ENCODE measurements around the gene ADD1. TPM values are rescaled to one million over a fixed set of nuclear protein-coding genes. Genes with fewer than 3 reads are reported as not detected.
"Not testable (repeated sequence)": the region's sequence is repeated elsewhere in the genome, so short reads cannot be mapped to it uniquely, and the experiment has no call there.

ADD1 gene
- total RNA-seq, 1 experiment from 2014 or later: 62.5 TPM

- peaks cover 11% of the 10 kb centered on the region; the same call in 1 of the 2 replicates for H3K36me3 ChIP-seq
- no peaks in the 10 kb centered on the region for H3K27me3 ChIP-seq
- H3K9me3 ChIP-seq: no peaks in the 10 kb centered on the region
- peak; percentile 87 for DNase-seq
- H3K4me3 ChIP-seq: peak overlapping the region; percentile 75
These were observed 91.4 kb downstream of the ADD1 start for GRCh38 chr4:2934813-2935761.

- no peaks in the 10 kb centered on the region for H3K9me3 ChIP-seq
- H3K27me3 ChIP-seq: no peaks in the 10 kb centered on the region
- peak; percentile 52 for DNase-seq
- peaks cover 11% of the 10 kb centered on the region; the same call in 1 of the 2 replicates for H3K36me3 ChIP-seq
- peak overlapping the region; percentile 75 for H3K4me3 ChIP-seq
These were observed 92.4 kb downstream of the ADD1 start for GRCh38 chr4:2935762-2936743.

GRCh38 chr4:2936773-2937145 lies 93.1 kb downstream of the ADD1 start:
- Histone ChIP-seq H3K9me3 (no peaks in the 10 kb centered on the region), H3K27me3 (no peaks in the 10 kb centered on the region), H3K4me3 (no peak overlapping the region), H3K36me3 (peaks cover 16% of the 10 kb centered on the region)
- peak; percentile 37 for DNase-seq

GRCh38 chr4:2937146-2937857 lies 93.7 kb downstream of the ADD1 start:
- Histone ChIP-seq H3K27me3 (no peaks in the 10 kb centered on the region), H3K4me3 (no peak overlapping the region), H3K9me3 (no peaks in the 10 kb centered on the region), H3K36me3 (peaks cover 18% of the 10 kb centered on the region)
- no peak for DNase-seq

- peaks cover 18% of the 10 kb centered on the region for H3K36me3 ChIP-seq
- DNase-seq: no peak
- H3K27me3 ChIP-seq: no peaks in the 10 kb centered on the region
These were observed 94.3 kb downstream of the ADD1 start for GRCh38 chr4:2937986-2938385.

GRCh38 chr4:2938411-2938810 lies 94.8 kb downstream of the ADD1 start:
- not testable (repeated sequence) for H3K4me3 ChIP-seq, H3K27me3 ChIP-seq, H3K9me3 ChIP-seq, DNase-seq
- peaks cover 15% of the 10 kb centered on the region for H3K36me3 ChIP-seq

More at GRCh38 chr4:2937986-2938385, 94.3 kb downstream of the ADD1 start:
- H3K4me3 ChIP-seq: no peak overlapping the region
- H3K9me3 ChIP-seq: no peaks in the 10 kb centered on the region

- no peaks in the 10 kb centered on the region for H3K27me3 ChIP-seq
- no peak for DNase-seq
- H3K4me3 ChIP-seq: no peak overlapping the region
- no peaks in the 10 kb centered on the region for H3K9me3 ChIP-seq
- H3K36me3 ChIP-seq: peaks cover 17% of the 10 kb centered on the region
These were observed 95.3 kb downstream of the ADD1 start for GRCh38 chr4:2938906-2939305.

GRCh38 chr4:2939383-2940243 lies 96.0 kb downstream of the ADD1 start:
- Histone ChIP-seq H3K36me3 (peaks cover 22% of the 10 kb centered on the region), H3K4me3 (no peak overlapping the region), H3K27me3 (no peaks in the 10 kb centered on the region), H3K9me3 (no peaks in the 10 kb centered on the region)
- no peak for DNase-seq

- Histone ChIP-seq H3K36me3 (peaks cover 26% of the 10 kb centered on the region), H3K9me3 (no peaks in the 10 kb centered on the region), H3K27me3 (no peaks in the 10 kb centered on the region), H3K4me3 (no peak overlapping the region)
- no peak for DNase-seq
These were observed 96.9 kb downstream of the ADD1 start for GRCh38 chr4:2940267-2941137.

- Histone ChIP-seq H3K36me3 (peaks cover 29% of the 10 kb centered on the region), H3K9me3 (no peaks in the 10 kb centered on the region)
- no peak for DNase-seq
These were observed 97.7 kb downstream of the ADD1 start for GRCh38 chr4:2941138-2942036.

GRCh38 chr4:2942037-2942531 lies 98.4 kb downstream of the ADD1 start:
- no peak for DNase-seq
- Histone ChIP-seq H3K36me3 (peaks cover 36% of the 10 kb centered on the region), H3K9me3 (no peaks in the 10 kb centered on the region), H3K4me3 (no peak overlapping the region), H3K27me3 (no peaks in the 10 kb centered on the region)

More at GRCh38 chr4:2941138-2942036, 97.7 kb downstream of the ADD1 start:
- Histone ChIP-seq H3K4me3 (no peak overlapping the region), H3K27me3 (no peaks in the 10 kb centered on the region)

GRCh38 chr4:2942532-2943363 lies 99.1 kb downstream of the ADD1 start:
- H3K9me3 ChIP-seq: no peaks in the 10 kb centered on the region
- peaks cover 42% of the 10 kb centered on the region for H3K36me3 ChIP-seq
- H3K4me3 ChIP-seq: no peak overlapping the region
- H3K27me3 ChIP-seq: no peaks in the 10 kb centered on the region
- no peak for DNase-seq
